NCI-H446 (cell line): ENCODE results near the gene OPA1.

Experiments
- DNase-seq, 2 experiments: peaks; one replicate each; lab custom pipeline; 2025; lab: John Stamatoyannopoulos, UW

Gene OPA1

GRCh38 chr3:193736616-193737015 lies 143.6 kb downstream of the OPA1 start:
- no peak for DNase-seq

GRCh38 chr3:193737191-193737751 lies 144.3 kb downstream of the OPA1 start:
- DNase-seq, result no peak

- DNase-seq, result no peak
Observed at GRCh38 chr3:193742628-193743027, 149.6 kb downstream of the OPA1 start.

- no peak for DNase-seq
Observed at GRCh38 chr3:193743702-193744047, 150.7 kb downstream of the OPA1 start.

- no peak for DNase-seq
Observed at GRCh38 chr3:193744048-193744821, 151.2 kb downstream of the OPA1 start.

- DNase-seq, result no peak
Observed at GRCh38 chr3:193744822-193745684, 152.0 kb downstream of the OPA1 start.

- DNase-seq, result no peak
Observed at GRCh38 chr3:193746832-193747231, 153.8 kb downstream of the OPA1 start.
